ENCODE results near the gene METTL27.

METTL27 gene

GRCh38 chr7:73811760-73812168 is 30.6 kb downstream of the METTL27 start:
- H3K27ac ChIP-seq = no peak overlapping the region
- no peak overlapping the region for H3K4me3 ChIP-seq (ENCODE audit: low read depth, low read length)
- H3K36me3 ChIP-seq = no peaks in the 10 kb centered on the region
- peak; percentile 80 for DNase-seq
- no peaks in the 10 kb centered on the region for H3K27me3 ChIP-seq (ENCODE audit: insufficient read depth, low read depth, severe bottlenecking)
- no peaks in the 10 kb centered on the region for H3K9me3 ChIP-seq (ENCODE audit: severe bottlenecking)
- peak; percentile 90 for TF ChIP-seq CTCF (IDR thresholded peaks at IDR 0.05; ENCODE audit: low read depth, low read length)

GRCh38 chr7:73810998-73811360 is 31.3 kb downstream of the METTL27 start:
- no peaks in the 10 kb centered on the region for H3K36me3 ChIP-seq
- H3K27ac ChIP-seq = no peak overlapping the region
- no peak for DNase-seq
- H3K4me3 ChIP-seq (ENCODE audit: low read depth, low read length) = no peak overlapping the region
- no peaks in the 10 kb centered on the region for H3K9me3 ChIP-seq (ENCODE audit: severe bottlenecking)
- H3K27me3 ChIP-seq (ENCODE audit: insufficient read depth, low read depth, severe bottlenecking) = no peaks in the 10 kb centered on the region
- peak; percentile 27; the same call in 1 of the 2 replicates for TF ChIP-seq CTCF (IDR thresholded peaks at IDR 0.05; ENCODE audit: low read depth, low read length)

GRCh38 chr7:73809467-73809951 is 32.8 kb downstream of the METTL27 start:
- no peaks in the 10 kb centered on the region for H3K9me3 ChIP-seq (ENCODE audit: severe bottlenecking)
- H3K27me3 ChIP-seq (ENCODE audit: insufficient read depth, low read depth, severe bottlenecking) = no peaks in the 10 kb centered on the region
- no peak overlapping the region for H3K27ac ChIP-seq
- H3K4me3 ChIP-seq (ENCODE audit: low read depth, low read length) = no peak overlapping the region
- no peak for DNase-seq
- H3K36me3 ChIP-seq = no peaks in the 10 kb centered on the region
- TF ChIP-seq CTCF (IDR thresholded peaks at IDR 0.05; ENCODE audit: low read depth, low read length) = no peak

- Histone ChIP-seq H3K36me3 (no peaks in the 10 kb centered on the region), H3K27ac (no peak overlapping the region), H3K27me3 (ENCODE audit: insufficient read depth, low read depth, severe bottlenecking) (no peaks in the 10 kb centered on the region), H3K9me3 (ENCODE audit: severe bottlenecking) (no peaks in the 10 kb centered on the region), H3K4me3 (ENCODE audit: low read depth, low read length) (no peak overlapping the region)
- TF ChIP-seq CTCF (IDR thresholded peaks at IDR 0.05; ENCODE audit: low read depth, low read length) = no peak
- DNase-seq = no peak
These were observed 39.9 kb downstream of the METTL27 start for GRCh38 chr7:73802459-73802858.

- H3K4me3 ChIP-seq (ENCODE audit: low read depth, low read length) = no peak overlapping the region
- no peaks in the 10 kb centered on the region for H3K9me3 ChIP-seq (ENCODE audit: severe bottlenecking)
- H3K27ac ChIP-seq = no peak overlapping the region
- no peak for DNase-seq
- no peaks in the 10 kb centered on the region for H3K27me3 ChIP-seq (ENCODE audit: insufficient read depth, low read depth, severe bottlenecking)
- H3K36me3 ChIP-seq = no peaks in the 10 kb centered on the region
- TF ChIP-seq CTCF (IDR thresholded peaks at IDR 0.05; ENCODE audit: low read depth, low read length) = no peak
These were observed 40.7 kb downstream of the METTL27 start for GRCh38 chr7:73801577-73801976.

All from WERI-Rb-1 (cell line).